ENCODE results near the gene FAM76B. TPM values are rescaled to one million over a fixed set of nuclear protein-coding genes. Genes with fewer than 3 reads are reported as not detected.

FAM76B gene
- total RNA-seq, 4 donors from 2014 or later, result 7.0 to 40.4 (median 31.2) TPM

GRCh38 chr11:95802806-95803205 lies 13.2 kb upstream of the FAM76B start:
- H3K9me3 ChIP-seq, result no peaks in the 10 kb centered on the region
- no peaks in the 10 kb centered on the region for H3K27me3 ChIP-seq
- 90 to 93% methylated on average over 1 of the region's 1 CpG for WGBS, 2 donors (ENCODE audit: low coverage in 1 of 2)
- TF ChIP-seq POLR2A (IDR thresholded peaks at IDR 0.05) (no peak), POLR2AphosphoS5 (IDR thresholded peaks at IDR 0.05) (no peak), CTCF (IDR thresholded peaks at IDR 0.05) (no peak), EP300 (IDR thresholded peaks at IDR 0.05; ENCODE audit: low read depth) (no peak)
- intact Hi-C loops (cut with DNase I; ENCODE audit: low total_unique reads), result no loop called here
- no peaks in the 10 kb centered on the region for H3K4me1 ChIP-seq
- no peak for DNase-seq
- H3K36me3 ChIP-seq, result peaks cover 0 to 20% (median 4%) of the 10 kb centered on the region in 4 donors
- H3K4me3 ChIP-seq, result no peak overlapping the region
- no peak overlapping the region for H3K27ac ChIP-seq
- in situ Hi-C loops (cut with MboI; ENCODE audit: low pct_ligation_motif_present in 1 of 4, low pct_unique_long_range_greater_than_20kb in 1 of 4, low sequenced_read_pairs in 3 of 4), result no loop called here

GRCh38 chr11:95800438-95800837 lies 10.9 kb upstream of the FAM76B start:
- Histone ChIP-seq H3K4me3 (no peak overlapping the region), H3K27ac (no peak overlapping the region), H3K27me3 (no peaks in the 10 kb centered on the region), H3K36me3 (peaks cover 0 to 10% (median 4%) of the 10 kb centered on the region in 4 donors), H3K9me3 (no peaks in the 10 kb centered on the region), H3K4me1 (peaks cover 0 to 7% (median 2%) of the 10 kb centered on the region in 4 donors)
- TF ChIP-seq CTCF (IDR thresholded peaks at IDR 0.05) (no peak), EP300 (IDR thresholded peaks at IDR 0.05; ENCODE audit: low read depth) (no peak), POLR2AphosphoS5 (IDR thresholded peaks at IDR 0.05) (no peak), POLR2A (IDR thresholded peaks at IDR 0.05) (no peak)
- intact Hi-C loops (cut with DNase I; ENCODE audit: low total_unique reads) (no loop called here), in situ Hi-C loops (cut with MboI; ENCODE audit: low pct_ligation_motif_present in 1 of 4, low pct_unique_long_range_greater_than_20kb in 1 of 4, low sequenced_read_pairs in 3 of 4) (no loop called here)
- 94 to 100% methylated on average over 5 to 12 of the region's 12 CpGs for WGBS, 2 donors (ENCODE audit: low coverage in 1 of 2)
- DNase-seq, result no peak

- Histone ChIP-seq H3K4me1 (peaks cover 0 to 9% (median 4%) of the 10 kb centered on the region in 4 donors), H3K36me3 (peaks cover 0 to 10% (median 4%) of the 10 kb centered on the region in 4 donors), H3K27me3 (no peaks in the 10 kb centered on the region), H3K4me3 (no peak overlapping the region), H3K9me3 (no peaks in the 10 kb centered on the region), H3K27ac (no peak overlapping the region)
- 75 to 91% methylated on average over 1 of the region's 1 CpG for WGBS, 2 donors (ENCODE audit: low coverage in 1 of 2)
- in situ Hi-C loops (cut with MboI; ENCODE audit: low pct_ligation_motif_present in 1 of 4, low pct_unique_long_range_greater_than_20kb in 1 of 4, low sequenced_read_pairs in 3 of 4), result loop anchor here in 1 of 4 donors (25.0 kb wide), 1 partner anchor 1312 kb away; the partner anchor contains the start of genes ANKRD49 and MRE11
- DNase-seq, result no peak
- TF ChIP-seq EP300 (IDR thresholded peaks at IDR 0.05; ENCODE audit: low read depth) (no peak), CTCF (IDR thresholded peaks at IDR 0.05) (no peak), POLR2AphosphoS5 (IDR thresholded peaks at IDR 0.05) (no peak), POLR2A (IDR thresholded peaks at IDR 0.05) (no peak)
- intact Hi-C loops (cut with DNase I; ENCODE audit: low total_unique reads), result no loop called here
Measured at GRCh38 chr11:95799546-95799945, 10.0 kb upstream of the FAM76B start.

GRCh38 chr11:95796501-95796900 lies 6.9 kb upstream of the FAM76B start:
- no peak for DNase-seq
- H3K27ac ChIP-seq, result no peak overlapping the region
- no peak overlapping the region for H3K4me3 ChIP-seq
- peaks cover 0 to 10% (median 4%) of the 10 kb centered on the region in 4 donors for H3K36me3 ChIP-seq
- intact Hi-C loops (cut with DNase I; ENCODE audit: low total_unique reads) (no loop called here), in situ Hi-C loops (cut with MboI; ENCODE audit: low pct_ligation_motif_present in 1 of 4, low pct_unique_long_range_greater_than_20kb in 1 of 4, low sequenced_read_pairs in 3 of 4) (loop anchor here in 1 of 4 donors (25.0 kb wide), 1 partner anchor 1309 kb away; the partner anchor contains the start of genes ANKRD49 and MRE11)
- no peaks in the 10 kb centered on the region for H3K9me3 ChIP-seq
- no peaks in the 10 kb centered on the region for H3K27me3 ChIP-seq
- WGBS, 2 donors (ENCODE audit: low coverage in 1 of 2), result 78 to 86% methylated on average over 1 to 4 of the region's 4 CpGs
- no peak for TF ChIP-seq POLR2AphosphoS5 (IDR thresholded peaks at IDR 0.05)
- peaks cover 3 to 22% (median 13%) of the 10 kb centered on the region in 4 donors for H3K4me1 ChIP-seq

Data from transverse colon (tissue), 4 donors.